GM21528 (cell line): Measurements from ENCODE around the gene EYA4.

Experiments used
- ATAC-seq: cut with Tn5 transposase; IDR thresholded peaks from one replicate; pipeline ENCODE4 v1.9.1; 2021; ENCODE audit warnings: mild to moderate bottlenecking, moderate library complexity; ENCODE audit not compliant: unreplicated experiment, low FRiP score

The EYA4 gene

GRCh38 chr6:133242637-133243585 lies 1.8 kb downstream of the EYA4 start:
- no peak for ATAC-seq

GRCh38 chr6:133243723-133244305 lies 2.7 kb downstream of the EYA4 start:
- ATAC-seq = no peak

GRCh38 chr6:133244519-133244918 lies 3.4 kb downstream of the EYA4 start:
- no peak for ATAC-seq

- ATAC-seq = no peak
Measured at GRCh38 chr6:133245007-133245406, 3.9 kb downstream of the EYA4 start.

DNA sequence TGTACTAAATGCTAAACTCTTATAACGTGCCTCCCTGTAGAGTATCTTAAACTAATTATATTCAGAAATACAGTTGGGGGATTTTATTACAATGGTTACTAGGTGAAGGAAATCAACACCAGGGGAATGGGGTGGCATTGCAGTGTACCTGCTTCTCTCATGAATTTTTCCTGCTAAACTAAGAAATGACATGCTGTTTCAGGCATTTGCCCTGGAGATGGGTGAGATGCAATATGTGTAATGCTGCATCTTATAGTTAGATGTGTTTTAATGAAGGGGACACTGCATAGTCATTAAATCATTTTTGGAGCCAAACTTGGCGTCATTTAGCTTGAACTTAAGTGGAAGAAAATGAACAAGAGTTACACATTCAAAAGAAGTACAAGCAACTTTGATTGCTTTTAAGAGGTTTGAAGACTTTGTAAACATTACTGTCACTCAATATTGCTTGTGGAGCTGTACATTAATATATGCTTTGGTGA lies 4.3 kb downstream of the EYA4 start:
- ATAC-seq = no peak

DNA sequence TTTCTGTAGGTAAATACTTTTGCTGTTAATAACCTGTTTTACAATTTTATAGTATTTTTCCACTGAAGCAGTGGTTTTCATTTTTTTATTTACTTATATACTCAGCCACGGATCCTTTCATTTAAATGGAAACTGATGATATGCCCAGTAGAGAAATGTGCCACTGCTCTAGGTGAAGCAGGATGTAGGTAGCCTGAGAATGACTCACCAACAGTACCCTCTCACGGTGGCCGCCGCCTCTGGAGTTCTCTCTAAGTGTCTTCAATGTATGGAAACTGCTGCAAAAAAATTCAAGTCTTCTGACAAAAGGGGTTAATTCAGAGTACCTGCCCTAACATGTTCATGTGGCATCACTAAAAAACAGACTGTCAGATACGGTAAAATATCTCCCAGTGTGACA lies 6.4 kb downstream of the EYA4 start:
- ATAC-seq = no peak

- ATAC-seq = no peak
Measured at GRCh38 chr6:133248241-133249001, 7.3 kb downstream of the EYA4 start.

GRCh38 chr6:133251688-133252087 lies 10.5 kb downstream of the EYA4 start:
- ATAC-seq = no peak

DNA sequence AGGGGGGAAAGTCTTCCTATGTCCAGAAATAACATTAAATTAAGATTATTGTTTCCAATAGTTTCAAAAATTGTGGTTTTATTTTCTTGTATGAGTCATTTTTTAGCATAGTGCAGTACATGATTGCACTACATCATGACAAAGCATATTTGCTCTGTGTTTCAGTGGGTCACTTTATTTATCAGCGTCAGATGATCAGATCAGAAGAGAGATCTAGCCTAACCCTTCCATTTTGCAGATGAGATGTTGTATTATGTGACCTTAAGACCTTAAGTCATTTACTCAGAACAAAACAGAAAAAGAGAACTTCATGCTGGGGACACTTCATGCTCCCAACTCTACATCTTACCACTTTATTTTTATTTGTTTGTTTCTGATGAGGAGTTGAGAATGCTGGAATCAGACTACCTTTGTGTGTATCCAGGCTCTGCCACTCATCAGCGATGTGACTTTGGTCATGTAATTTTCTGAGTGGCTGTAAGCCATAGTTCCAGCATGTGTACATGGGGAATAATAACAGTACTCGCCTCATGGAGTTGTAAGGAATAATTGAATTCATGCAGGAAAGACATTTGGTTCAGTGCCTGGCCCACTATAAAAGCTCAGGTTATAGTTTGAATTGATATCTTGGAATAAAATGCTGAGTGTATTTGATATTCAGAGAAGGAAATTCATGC lies 13.5 kb downstream of the EYA4 start:
- ATAC-seq = no peak

- ATAC-seq = no peak
Measured at GRCh38 chr6:133257545-133258105, 16.5 kb downstream of the EYA4 start.

GRCh38 chr6:133259561-133259960 lies 18.4 kb downstream of the EYA4 start:
- no peak for ATAC-seq

- ATAC-seq = no peak
Measured at GRCh38 chr6:133262804-133263203, 21.6 kb downstream of the EYA4 start.

DNA sequence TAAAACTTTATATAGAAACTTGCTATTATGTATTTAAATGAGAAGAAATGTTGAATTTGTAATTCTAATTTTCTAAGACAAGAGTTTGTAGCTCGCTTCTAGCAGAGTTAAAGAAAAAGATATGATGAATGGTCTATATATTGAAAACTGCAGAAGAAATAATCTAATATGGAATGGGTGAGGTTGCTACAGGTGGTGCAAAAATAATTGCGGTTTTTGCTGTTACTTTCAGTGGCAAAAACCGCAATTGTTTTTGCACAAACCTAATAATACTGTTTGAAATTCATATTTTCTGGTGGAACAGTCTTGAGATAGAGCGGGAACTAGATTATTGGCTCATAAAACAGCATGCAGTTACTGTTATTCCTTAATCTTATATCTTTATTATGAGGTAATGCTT lies 23.9 kb downstream of the EYA4 start:
- ATAC-seq = no peak

- no peak for ATAC-seq
Measured at GRCh38 chr6:133266186-133266585, 25.0 kb downstream of the EYA4 start.

DNA sequence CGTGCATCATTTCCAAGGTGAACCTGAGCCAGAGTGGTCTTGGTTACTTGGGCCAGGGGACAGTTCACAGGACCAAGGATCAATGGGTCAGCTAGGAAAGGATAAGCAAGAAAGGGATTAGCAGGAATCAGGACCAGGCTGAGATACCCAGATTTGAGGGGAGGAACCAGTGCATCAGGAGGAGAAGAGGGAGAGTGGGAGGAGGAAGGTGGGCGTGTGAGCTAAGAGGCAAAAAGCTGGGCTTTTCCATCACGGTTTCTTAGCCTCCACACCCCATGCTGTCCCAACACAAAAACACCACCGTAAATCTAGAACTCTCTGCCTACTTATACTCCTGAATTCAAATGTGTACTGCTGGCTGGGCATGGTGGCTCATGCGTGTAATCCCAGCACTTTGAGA lies 27.5 kb downstream of the EYA4 start:
- no peak for ATAC-seq

GRCh38 chr6:133274813-133275212 lies 33.7 kb downstream of the EYA4 start:
- no peak for ATAC-seq

DNA sequence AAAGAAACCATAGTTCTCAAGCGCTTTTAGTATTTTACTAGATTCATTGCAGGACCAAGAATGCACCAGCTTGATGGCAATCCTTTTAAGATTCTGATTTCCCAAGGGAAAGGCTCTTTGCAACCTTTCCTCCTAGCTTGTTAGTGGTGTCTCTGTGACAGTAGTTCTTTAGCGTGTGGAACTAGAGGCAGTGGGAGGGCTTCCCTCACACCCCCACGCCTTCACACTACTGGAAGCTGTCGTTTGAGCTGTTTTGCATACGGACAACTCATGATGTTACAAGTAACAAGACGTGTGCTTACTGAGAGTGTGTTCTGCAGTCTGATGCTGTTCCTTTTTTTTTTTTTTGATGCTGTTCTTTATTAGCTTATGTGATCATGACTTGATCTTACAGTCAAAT lies 34.1 kb downstream of the EYA4 start:
- no peak for ATAC-seq

- ATAC-seq = no peak
Measured at GRCh38 chr6:133277228-133277899, 36.2 kb downstream of the EYA4 start.

DNA sequence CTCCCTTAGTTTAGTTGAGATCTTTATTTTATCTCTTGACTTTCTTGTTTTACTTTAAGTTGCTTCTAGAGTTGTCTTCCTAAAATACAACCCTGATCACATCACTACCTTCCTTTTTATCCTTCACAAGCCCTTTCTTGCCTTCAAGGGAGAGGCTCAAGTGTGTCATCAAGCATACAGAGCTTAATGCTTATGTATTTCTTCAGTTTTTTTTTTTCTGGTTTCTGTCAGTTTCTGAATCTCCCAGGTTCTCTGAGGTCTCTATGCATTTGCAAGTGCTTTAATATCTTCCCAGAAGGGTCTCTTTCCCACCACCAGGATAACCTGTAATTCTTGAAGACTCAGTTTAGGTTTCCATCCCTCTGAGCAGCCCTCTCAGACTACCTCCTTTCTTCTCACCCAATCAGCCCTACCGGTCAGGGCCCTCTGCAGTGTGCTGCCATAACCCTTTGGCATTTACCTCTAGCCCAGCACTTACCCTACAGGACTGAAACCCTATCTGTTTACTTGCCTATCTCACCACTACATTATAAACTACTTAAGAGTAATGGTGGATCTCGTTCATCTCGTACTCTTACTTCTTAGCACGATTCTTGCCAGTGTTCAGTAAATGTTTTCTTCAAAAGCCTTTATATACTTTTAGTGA lies 36.9 kb downstream of the EYA4 start:
- no peak for ATAC-seq
